ENCODE measurements around the gene MDK. TPM values are rescaled to one million over a fixed set of nuclear protein-coding genes. Genes with fewer than 3 reads are reported as not detected.

MDK gene
- total and polyA plus RNA-seq, 2 of the 13 experiments (the other 11 are each of a cell fraction or from before 2014, with no cell fraction given): 312 to 407 TPM

- ChIA-PET CTCF (ENCODE audit: low intra/inter-chr PET ratio, low total read pairs) (interaction anchor here (1.1 to 2.4 kb wide), 2 partner anchors 141 to 149 kb away, joined by 3 to 9 read pairs; no protein-coding TSS in a partner anchor), POLR2A (interaction anchor here (0.9 to 1.0 kb wide), 2 partner anchors 9 to 165 kb away, joined by 3 read pairs; no protein-coding TSS in a partner anchor)
- Histone ChIP-seq H3K9ac (ENCODE audit: insufficient read depth, low read depth, low read length) (0 out of 2 replicates have a peak overlapping the region, but pooled peaks have one; percentile 33), H2AFZ (ENCODE audit: low read length) (no peak overlapping the region), H3K9me3 (ENCODE audit: low read length) (no peaks in the 10 kb centered on the region), H3K27me3 (ENCODE audit: control insufficient read depth in 1 of 2, insufficient read depth in 2 of 2, low read length in 2 of 2) (peaks cover 13 to 36% of the 10 kb centered on the region in 2 experiments), H3K4me2 (ENCODE audit: low read depth, low read length) (peak overlapping the region; percentile 97), H3K4me1 (ENCODE audit: insufficient read depth, low read length) (peaks cover 57% of the 10 kb centered on the region), H3K79me2 (ENCODE audit: insufficient read depth, low read length) (no peaks in the 10 kb centered on the region), H3K27ac (ENCODE audit: extremely low read length, insufficient read depth, low read length) (no peak overlapping the region), H4K20me1 (ENCODE audit: insufficient read depth, low read length) (peaks cover 15% of the 10 kb centered on the region), H3K36me3 (replicated peaks in 1 of 2; ENCODE audit: control insufficient read depth in 1 of 2, insufficient read depth in 2 of 2, low read length in 2 of 2) (no peaks in the 10 kb centered on the region), H3K4me3 (replicated peaks in 1 of 3; ENCODE audit: insufficient read depth in 1 of 3, low read depth in 2 of 3, low read length in 3 of 3) (peak overlapping the region; percentile 31 to 82 (median 61); a peak in 5 of 6 replicates)
- DNase-seq (ENCODE audit: low spot score) (no peak), ATAC-seq (no peak; the same call in 2 of the 3 replicates), FAIRE-seq (no peak)
- in situ Hi-C loops (cut with HindIII; ENCODE audit: extremely low pct_ligation_motif_present, low pct_unique_long_range_greater_than_20kb): loop anchor here (5.0 kb wide), 1 partner anchor 143 kb away; no protein-coding TSS in a partner anchor
- WGBS (ENCODE audit: low lambda C conversion rate): 7% methylated on average over 9 of the region's 21 CpGs
- BruUV-seq (replicated peaks): no TSS peak
- intact Hi-C loops (cut with micrococcal nuclease; ENCODE audit: unreplicated experiment): loop anchor here (2.0 kb wide), 1 partner anchor 148 kb away; no protein-coding TSS in a partner anchor
- TF ChIP-seq ZNF704 (CRISPR knock-in tag; IDR thresholded peaks at IDR 0.05; ENCODE audit: borderline replicate concordance) (0 out of 2 replicates have a peak, but pooled peaks have one; percentile 12), ZNF136 (CRISPR knock-in tag; IDR thresholded peaks at IDR 0.05; ENCODE audit: low read depth) (no peak), ZNF724P (CRISPR knock-in tag; IDR thresholded peaks at IDR 0.05; ENCODE audit: borderline replicate concordance) (0 out of 2 replicates have a peak, but pooled peaks have one; percentile 36), REST (IDR thresholded peaks at IDR 0.05; ENCODE audit: borderline replicate concordance in 1 of 2, low read depth in 1 of 2, low read length in 2 of 2) (peak in 1 of 2 experiments; percentile 77; a peak in 1 of 4 replicates), ZBTB33 (CRISPR knock-in tag; IDR thresholded peaks at IDR 0.05) (no peak), ZNF430 (CRISPR knock-in tag; IDR thresholded peaks at IDR 0.05) (peak; percentile 31; the same call in 1 of the 2 replicates), RBAK (CRISPR knock-in tag; IDR thresholded peaks at IDR 0.05) (0 out of 2 replicates have a peak, but pooled peaks have one; percentile 31)
- TF ChIP-seq, protein P1, sequence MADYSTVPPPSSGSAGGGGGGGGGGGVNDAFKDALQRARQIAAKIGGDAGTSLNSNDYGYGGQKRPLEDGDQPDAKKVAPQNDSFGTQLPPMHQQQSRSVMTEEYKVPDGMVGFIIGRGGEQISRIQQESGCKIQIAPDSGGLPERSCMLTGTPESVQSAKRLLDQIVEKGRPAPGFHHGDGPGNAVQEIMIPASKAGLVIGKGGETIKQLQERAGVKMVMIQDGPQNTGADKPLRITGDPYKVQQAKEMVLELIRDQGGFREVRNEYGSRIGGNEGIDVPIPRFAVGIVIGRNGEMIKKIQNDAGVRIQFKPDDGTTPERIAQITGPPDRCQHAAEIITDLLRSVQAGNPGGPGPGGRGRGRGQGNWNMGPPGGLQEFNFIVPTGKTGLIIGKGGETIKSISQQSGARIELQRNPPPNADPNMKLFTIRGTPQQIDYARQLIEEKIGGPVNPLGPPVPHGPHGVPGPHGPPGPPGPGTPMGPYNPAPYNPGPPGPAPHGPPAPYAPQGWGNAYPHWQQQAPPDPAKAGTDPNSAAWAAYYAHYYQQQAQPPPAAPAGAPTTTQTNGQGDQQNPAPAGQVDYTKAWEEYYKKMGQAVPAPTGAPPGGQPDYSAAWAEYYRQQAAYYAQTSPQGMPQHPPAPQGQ (CRISPR knock-in tag; IDR thresholded peaks at IDR 0.05; ENCODE audit: borderline replicate concordance): no peak
- TF ChIP-seq, protein P2, sequence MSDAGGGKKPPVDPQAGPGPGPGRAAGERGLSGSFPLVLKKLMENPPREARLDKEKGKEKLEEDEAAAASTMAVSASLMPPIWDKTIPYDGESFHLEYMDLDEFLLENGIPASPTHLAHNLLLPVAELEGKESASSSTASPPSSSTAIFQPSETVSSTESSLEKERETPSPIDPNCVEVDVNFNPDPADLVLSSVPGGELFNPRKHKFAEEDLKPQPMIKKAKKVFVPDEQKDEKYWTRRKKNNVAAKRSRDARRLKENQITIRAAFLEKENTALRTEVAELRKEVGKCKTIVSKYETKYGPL (CRISPR knock-in tag; IDR thresholded peaks at IDR 0.05): no peak
Observed at GRCh38 chr11:46388619-46389449, 7.4 kb downstream of the MDK start.

Measured in HepG2 (cell line).